ENCODE results near the gene VARS1. TPM values are rescaled to one million over a fixed set of nuclear protein-coding genes. Genes with fewer than 3 reads are reported as not detected.

Gene VARS1
- polyA plus RNA-seq, 1 donor = 48.6 TPM

- DNase-seq = no peak
Measured at GRCh38 chr6:31769684-31770371, 25.7 kb downstream of the VARS1 start.

- DNase-seq = no peak
Measured at GRCh38 chr6:31768363-31769257, 26.9 kb downstream of the VARS1 start.

- no peak for DNase-seq
Measured at GRCh38 chr6:31767096-31767645, 28.4 kb downstream of the VARS1 start.

- DNase-seq = peak; percentile 31
Measured at GRCh38 chr6:31765910-31766794, 29.4 kb downstream of the VARS1 start.

GRCh38 chr6:31765559-31765909 is 30.0 kb downstream of the VARS1 start:
- no peak for DNase-seq

- DNase-seq = no peak
Measured at GRCh38 chr6:31764198-31764597, 31.4 kb downstream of the VARS1 start.

- no peak for DNase-seq
Measured at GRCh38 chr6:31763619-31763940, 32.0 kb downstream of the VARS1 start.

GRCh38 chr6:31762878-31763618 is 32.5 kb downstream of the VARS1 start:
- no peak for DNase-seq

GRCh38 chr6:31762356-31762755 is 33.2 kb downstream of the VARS1 start, which contains the start of gene SAPCD1:
Gene SAPCD1, plus strand, starts transcription at chr6:31762656. Its CDS starts 399 bp downstream, at chr6:31763055.
- DNase-seq = no peak

- DNase-seq = no peak
Measured at GRCh38 chr6:31761343-31761742, 34.2 kb downstream of the VARS1 start.

GRCh38 chr6:31760790-31761189 is 34.8 kb downstream of the VARS1 start:
- no peak for DNase-seq

GRCh38 chr6:31758281-31758680 is 37.3 kb downstream of the VARS1 start:
- no peak for DNase-seq

GRCh38 chr6:31752739-31753319 is 42.7 kb downstream of the VARS1 start:
- DNase-seq = no peak

- DNase-seq = no peak
Measured at GRCh38 chr6:31750411-31751022, 45.0 kb downstream of the VARS1 start.

- no peak for DNase-seq
Measured at GRCh38 chr6:31749301-31750036, 46.1 kb downstream of the VARS1 start.

Other genes starting within 250 kb of the VARS1 start
- gene ATP6V1G2, start 249.1 kb downstream of the VARS1 start, polyA plus RNA-seq (ENCODE audit: insufficient read length) = 4.2 TPM
- 18.9 TPM for gene NFKBIL1, start 248.1 kb downstream of the VARS1 start, polyA plus RNA-seq (ENCODE audit: insufficient read length)
- gene LTA, start 223.5 kb downstream of the VARS1 start, polyA plus RNA-seq (ENCODE audit: insufficient read length) = not detected
- 0.12 TPM for gene TNF, start 220.2 kb downstream of the VARS1 start, polyA plus RNA-seq (ENCODE audit: insufficient read length)
- gene LTB, start 213.3 kb downstream of the VARS1 start, polyA plus RNA-seq (ENCODE audit: insufficient read length) = 1.5 TPM
- 8.3 TPM for gene LST1, start 209.5 kb downstream of the VARS1 start, polyA plus RNA-seq (ENCODE audit: insufficient read length)
- not detected for gene NCR3, start 202.7 kb downstream of the VARS1 start, polyA plus RNA-seq (ENCODE audit: insufficient read length)
- gene AIF1, start 180.5 kb downstream of the VARS1 start, polyA plus RNA-seq (ENCODE audit: insufficient read length) = 24.6 TPM
- gene PRRC2A, start 175.0 kb downstream of the VARS1 start, polyA plus RNA-seq (ENCODE audit: insufficient read length) = 166 TPM
- 252 TPM for gene BAG6, start 143.1 kb downstream of the VARS1 start, polyA plus RNA-seq (ENCODE audit: insufficient read length)
- 3.3 TPM for gene APOM, start 139.9 kb downstream of the VARS1 start, polyA plus RNA-seq (ENCODE audit: insufficient read length)
- 13.1 TPM for gene C6orf47, start 135.0 kb downstream of the VARS1 start, polyA plus RNA-seq (ENCODE audit: insufficient read length)
- 17.1 TPM for gene GPANK1, start 130.8 kb downstream of the VARS1 start, polyA plus RNA-seq (ENCODE audit: insufficient read length)
- gene CSNK2B, start 129.7 kb downstream of the VARS1 start, polyA plus RNA-seq (ENCODE audit: insufficient read length) = 127 TPM
- gene LY6G5B, start 125.8 kb downstream of the VARS1 start, polyA plus RNA-seq (ENCODE audit: insufficient read length) = 11.7 TPM
- gene LY6G5C, start 114.7 kb downstream of the VARS1 start, polyA plus RNA-seq (ENCODE audit: insufficient read length) = 6.3 TPM
- gene ABHD16A, start 92.4 kb downstream of the VARS1 start, polyA plus RNA-seq (ENCODE audit: insufficient read length) = 54.6 TPM
- gene LY6G6F, start 88.9 kb downstream of the VARS1 start, polyA plus RNA-seq (ENCODE audit: insufficient read length) = not detected
- gene LY6G6D, start 80.4 kb downstream of the VARS1 start, polyA plus RNA-seq (ENCODE audit: insufficient read length) = not detected
- 0.28 TPM for gene LY6G6C, start 74.0 kb downstream of the VARS1 start, polyA plus RNA-seq (ENCODE audit: insufficient read length)
- gene MPIG6B, start 72.4 kb downstream of the VARS1 start, polyA plus RNA-seq (ENCODE audit: insufficient read length) = 0.71 TPM
- gene DDAH2, start 66.5 kb downstream of the VARS1 start, polyA plus RNA-seq (ENCODE audit: insufficient read length) = 128 TPM
- gene CLIC1, start 59.2 kb downstream of the VARS1 start, polyA plus RNA-seq (ENCODE audit: insufficient read length) = 116 TPM
- gene MSH5, start 55.7 kb downstream of the VARS1 start, polyA plus RNA-seq (ENCODE audit: insufficient read length) = 14.4 TPM
- 2.4 TPM for gene SAPCD1, start 33.1 kb downstream of the VARS1 start, polyA plus RNA-seq (ENCODE audit: insufficient read length)
- gene VWA7, start 18.4 kb downstream of the VARS1 start, polyA plus RNA-seq (ENCODE audit: insufficient read length) = 2.5 TPM
- gene LSM2, start 11.2 kb upstream of the VARS1 start, polyA plus RNA-seq (ENCODE audit: insufficient read length) = 51.7 TPM
- gene HSPA1L, start 19.5 kb upstream of the VARS1 start, polyA plus RNA-seq (ENCODE audit: insufficient read length) = 3.7 TPM
- 84.3 TPM for gene HSPA1A, start 19.8 kb upstream of the VARS1 start, polyA plus RNA-seq (ENCODE audit: insufficient read length)
- gene HSPA1B, start 32.0 kb upstream of the VARS1 start, polyA plus RNA-seq (ENCODE audit: insufficient read length) = 61.2 TPM
- 17.7 TPM for gene NEU1, start 67.1 kb upstream of the VARS1 start, polyA plus RNA-seq (ENCODE audit: insufficient read length)
- 0.23 TPM for gene SLC44A4, start 83.2 kb upstream of the VARS1 start, polyA plus RNA-seq (ENCODE audit: insufficient read length)
- gene EHMT2, start 101.9 kb upstream of the VARS1 start, polyA plus RNA-seq (ENCODE audit: insufficient read length) = 33.6 TPM
- 10.9 TPM for gene ZBTB12, start 106.3 kb upstream of the VARS1 start, polyA plus RNA-seq (ENCODE audit: insufficient read length)
- 11.1 TPM for gene C2, start 132.0 kb upstream of the VARS1 start, polyA plus RNA-seq (ENCODE audit: insufficient read length)
- gene CFB, start 150.3 kb upstream of the VARS1 start, polyA plus RNA-seq (ENCODE audit: insufficient read length) = 1.7 TPM
- 69.7 TPM for gene NELFE, start 163.2 kb upstream of the VARS1 start, polyA plus RNA-seq (ENCODE audit: insufficient read length)
- 28.5 TPM for gene SKIC2, start 163.4 kb upstream of the VARS1 start, polyA plus RNA-seq (ENCODE audit: insufficient read length)
- 16.8 TPM for gene DXO, start 176.4 kb upstream of the VARS1 start, polyA plus RNA-seq (ENCODE audit: insufficient read length)
- 55.9 TPM for gene C4A, start 186.3 kb upstream of the VARS1 start, polyA plus RNA-seq (ENCODE audit: insufficient read length)
- gene C4B, start 219.0 kb upstream of the VARS1 start, polyA plus RNA-seq (ENCODE audit: insufficient read length) = 67.2 TPM
- 1.8 TPM for gene CYP21A2, start 242.7 kb upstream of the VARS1 start, polyA plus RNA-seq (ENCODE audit: insufficient read length)

All from hindlimb muscle (tissue), 1 donor.